H9 (cell line): ENCODE data around the gene UMPS. TPM values are rescaled to one million over a fixed set of nuclear protein-coding genes. Genes with fewer than 3 reads are reported as not detected.

Experiments
- DNase-seq: peaks from one replicate; pipeline ENCODE4 v3.0.0-alpha.2; 2017
- H2AFZ ChIP-seq: one replicate; pipeline ENCODE4 v1.6.1; 2013; ENCODE audit warnings: mild to moderate bottlenecking, low read length, control low read depth, moderate library complexity
- H2AK5ac ChIP-seq: 2 replicates; pipeline ENCODE4 v1.6.1; 2013; ENCODE audit warnings: low read length, control low read depth, mixed read lengths; ENCODE audit not compliant: insufficient read length
- H2BK120ac ChIP-seq: one replicate; pipeline ENCODE4 v1.6.1; 2013; ENCODE audit warnings: low read depth, mild to moderate bottlenecking, low read length, control low read depth, inconsistent platforms; ENCODE audit not compliant: poor library complexity, severe bottlenecking
- H2BK12ac ChIP-seq: 2 replicates; pipeline ENCODE4 v1.6.1; 2013; ENCODE audit warnings: low read length, control low read depth, mixed read lengths, low read depth; ENCODE audit not compliant: insufficient read length
- H2BK15ac ChIP-seq: 2 replicates; pipeline ENCODE4 v1.6.1; 2013; ENCODE audit warnings: low read depth, low read length, control low read depth
- H2BK20ac ChIP-seq: one replicate; pipeline ENCODE4 v1.6.1; 2013; ENCODE audit warnings: low read depth, mild to moderate bottlenecking, low read length, control low read depth, inconsistent platforms; ENCODE audit not compliant: poor library complexity, severe bottlenecking
- H2BK5ac ChIP-seq: 2 replicates; pipeline ENCODE4 v1.6.1; 2013; ENCODE audit warnings: low read length, control low read depth, mixed read lengths; ENCODE audit not compliant: insufficient read length
- H3K14ac ChIP-seq: 2 replicates; pipeline ENCODE4 v1.6.1; 2013; ENCODE audit warnings: low read length, control low read depth; ENCODE audit not compliant: insufficient read depth
- H3K18ac ChIP-seq: 2 replicates; pipeline ENCODE4 v1.6.1; 2013; ENCODE audit warnings: low read depth, mild to moderate bottlenecking, mixed read lengths, low read length, control low read depth; ENCODE audit not compliant: insufficient read length
- H3K23ac ChIP-seq: 2 replicates; pipeline ENCODE4 v1.6.1; 2013; ENCODE audit warnings: low read length, control low read depth, mixed read lengths, low read depth; ENCODE audit not compliant: insufficient read length
- H3K23me2 ChIP-seq: 2 replicates; pipeline ENCODE4 v1.6.1; 2013; ENCODE audit warnings: low read depth, mild to moderate bottlenecking, mixed read lengths, low read length, control low read depth; ENCODE audit not compliant: insufficient read length, poor library complexity, severe bottlenecking
- H3K27ac ChIP-seq: 2 replicates; pipeline ENCODE4 v1.5.1; 2013; ENCODE audit warnings: low read length, control low read depth, mixed read lengths, low read depth; ENCODE audit not compliant: insufficient read length
- H3K27me3 ChIP-seq: 2 replicates; pipeline ENCODE4 v1.6.1; 2013; ENCODE audit warnings: low read length, control low read depth, inconsistent platforms; ENCODE audit not compliant: insufficient read depth
- H3K4ac ChIP-seq: 2 replicates; pipeline ENCODE4 v1.6.1; 2013; ENCODE audit warnings: low read depth, mild to moderate bottlenecking, control low read depth, inconsistent platforms, low read length, moderate library complexity
- H3K4me1 ChIP-seq: 2 replicates; pipeline ENCODE4 v1.6.1; 2013; ENCODE audit warnings: low read length, control low read depth, inconsistent platforms; ENCODE audit not compliant: insufficient read depth
- H3K4me2 ChIP-seq: 2 replicates; pipeline ENCODE4 v1.6.1; 2013; ENCODE audit warnings: low read length, control low read depth, mixed read lengths; ENCODE audit not compliant: insufficient read length, insufficient read depth
- H3K56ac ChIP-seq: 2 replicates; pipeline ENCODE4 v1.6.1; 2013; ENCODE audit warnings: low read depth, mild to moderate bottlenecking, mixed read lengths, low read length, control low read depth; ENCODE audit not compliant: insufficient read length
- H3K79me1 ChIP-seq: 2 replicates; pipeline ENCODE4 v1.6.1; 2013; ENCODE audit warnings: low read depth, mild to moderate bottlenecking, moderate library complexity, low read length, control low read depth, inconsistent platforms; ENCODE audit not compliant: insufficient read depth, poor library complexity, severe bottlenecking
- H3K79me2 ChIP-seq: 2 replicates; pipeline ENCODE4 v1.6.1; 2013; ENCODE audit warnings: low read length, control low read depth, inconsistent platforms; ENCODE audit not compliant: insufficient read depth
- H3K9ac ChIP-seq: 2 replicates; pipeline ENCODE4 v1.6.1; 2013; ENCODE audit warnings: low read length, control low read depth, mixed read lengths; ENCODE audit not compliant: insufficient read length; ENCODE audit errors: extremely low read depth
- H3K9me3 ChIP-seq: one replicate; pipeline ENCODE4 v1.6.1; 2013; ENCODE audit warnings: low read depth, low read length, inconsistent platforms; ENCODE audit not compliant: control insufficient read depth
- H3T11ph ChIP-seq: one replicate; pipeline ENCODE4 v1.6.1; 2013; ENCODE audit warnings: mild to moderate bottlenecking, low read length, control low read depth, inconsistent platforms
- H4K20me1 ChIP-seq: one replicate; pipeline ENCODE4 v1.6.1; 2013; ENCODE audit not compliant: control insufficient read depth, insufficient read length, insufficient read depth
- H4K5ac ChIP-seq: 2 replicates; pipeline ENCODE4 v1.6.1; 2013; ENCODE audit warnings: low read depth, mild to moderate bottlenecking, mixed read lengths, low read length, control low read depth; ENCODE audit not compliant: insufficient read length
- H4K8ac ChIP-seq: replicated peaks from 2 replicates; pipeline ENCODE4 v1.6.1; 2013; ENCODE audit warnings: low read length, control low read depth, mixed read lengths, low read depth; ENCODE audit not compliant: insufficient read length
- H4K91ac ChIP-seq: 2 replicates; pipeline ENCODE4 v1.6.1; 2013; ENCODE audit warnings: low read depth, mild to moderate bottlenecking, moderate library complexity, mixed read lengths, low read length, control low read depth; ENCODE audit not compliant: insufficient read length
- H3K27ac Mint-ChIP-seq, 3 experiments: 2 replicates in 2 of 3; 3 replicates in 1 of 3; pipeline ENCODE4 v1.8.0; 2020 to 2021; ENCODE audit warnings: mixed read lengths in 3 of 3, mild to moderate bottlenecking in 1 of 3, moderate library complexity in 1 of 3
- H3K27me3 Mint-ChIP-seq: 2 replicates; pipeline ENCODE4 v1.8.0; 2021; ENCODE audit warnings: low read depth, mild to moderate bottlenecking, moderate library complexity, mixed read lengths
- H3K36me3 Mint-ChIP-seq, 3 experiments: 2 replicates in 2 of 3; 3 replicates in 1 of 3; pipeline ENCODE4 v1.8.0; 2020 to 2021; ENCODE audit warnings: low read depth in 3 of 3, mixed read lengths in 3 of 3; ENCODE audit not compliant: insufficient read depth in 1 of 3
- H3K4me1 Mint-ChIP-seq, 2 experiments: 2 replicates each; pipeline ENCODE4 v1.8.0; 2020; ENCODE audit warnings: mixed read lengths in 2 of 2
- H3K4me3 Mint-ChIP-seq, 2 experiments: 2 replicates in 1 of 2; 3 replicates in 1 of 2; pipeline ENCODE4 v1.8.0; 2020 to 2021; ENCODE audit warnings: mild to moderate bottlenecking in 2 of 2, mixed read lengths in 2 of 2, moderate library complexity in 1 of 2
- H3K9me3 Mint-ChIP-seq, 2 experiments: 2 replicates in 1 of 2; 3 replicates in 1 of 2; pipeline ENCODE4 v1.8.0; 2020; ENCODE audit warnings: mild to moderate bottlenecking in 2 of 2, mixed read lengths in 2 of 2, moderate library complexity in 1 of 2
- CTCF ChIP-seq: fragments of 200-600 bp; sonication (generic); conservative IDR thresholded peaks from 3 replicates; pipeline ENCODE4 v1.8.0; 2021; ENCODE audit warnings: antibody characterized with exemption, mild to moderate bottlenecking
- WGBS: extraction: QIAGEN DNeasy Blood & Tissue Kit; methylation state at CpG from one replicate; pipeline ENCODE4 v1.1.7; 2013; ENCODE audit warnings: missing lambda C conversion rate, low lambda C conversion rate, mixed read lengths; ENCODE audit not compliant: insufficient read length; ENCODE audit errors: extremely low coverage; 5-methylcytosine and 5-hydroxymethylcytosine counted together
- total RNA-seq: library from RNA; stranded (reverse); gene quantifications from 2 replicates; pipeline ENCODE4 v1.2.1, GENCODE V29; 2021

The UMPS gene
- total RNA-seq, 1 experiment from 2014 or later, result 65.4 TPM

GRCh38 chr3:124760601-124761000, 30.3 kb downstream of the UMPS start:
- no peak overlapping the region for H3T11ph ChIP-seq
- no peaks in the 10 kb centered on the region for H3K4me1 ChIP-seq
- no peak overlapping the region for H3K27ac ChIP-seq
- no peak overlapping the region for H2BK15ac ChIP-seq
- Mint-ChIP-seq H3K36me3 (peaks cover 16 to 33% (median 27%) of the 10 kb centered on the region in 3 experiments), H3K9me3 (no peaks in the 10 kb centered on the region), H3K27me3 (no peaks in the 10 kb centered on the region), H3K27ac (no peak overlapping the region; a peak in 1 of 7 replicates), H3K4me3 (no peak overlapping the region), H3K4me1 (peaks cover 35 to 38% of the 10 kb centered on the region in 2 experiments)
- no peak for TF ChIP-seq CTCF
- no peak overlapping the region for H2BK5ac ChIP-seq
- H2BK20ac ChIP-seq, result no peak overlapping the region
- H3K23me2 ChIP-seq, result no peaks in the 10 kb centered on the region
- H4K5ac ChIP-seq, result no peak overlapping the region
- H3K23ac ChIP-seq, result no peak overlapping the region
- H3K9ac ChIP-seq, result no peak overlapping the region
- no peak overlapping the region for H3K4ac ChIP-seq
- H3K79me1 ChIP-seq, result no peaks in the 10 kb centered on the region
- no peak overlapping the region for H2BK120ac ChIP-seq
- H3K27me3 ChIP-seq, result no peaks in the 10 kb centered on the region
- no peak overlapping the region for H3K14ac ChIP-seq
- DNase-seq, result no peak
- no peak overlapping the region for H4K8ac ChIP-seq
- no peak overlapping the region for H2BK12ac ChIP-seq
- WGBS, result no CpG with 5 or more reads among the region's 2 CpGs
- no peak overlapping the region for H3K18ac ChIP-seq
- no peak overlapping the region for H2AK5ac ChIP-seq
- no peaks in the 10 kb centered on the region for H3K79me2 ChIP-seq
- no peaks in the 10 kb centered on the region for H4K20me1 ChIP-seq
- no peak overlapping the region for H2AFZ ChIP-seq
- no peak overlapping the region for H3K4me2 ChIP-seq
- H3K56ac ChIP-seq, result no peak overlapping the region
- H3K9me3 ChIP-seq, result no peaks in the 10 kb centered on the region
- no peak overlapping the region for H4K91ac ChIP-seq
